ENCODE measurements around the gene RYR1. TPM values are rescaled to one million over a fixed set of nuclear protein-coding genes. Genes with fewer than 3 reads are reported as not detected.

Gene RYR1
- total and polyA plus RNA-seq, 2 of the 8 experiments (the other 6 are each of a cell fraction or from before 2014, with no cell fraction given) = 5.8 to 11.8 TPM

DNA sequence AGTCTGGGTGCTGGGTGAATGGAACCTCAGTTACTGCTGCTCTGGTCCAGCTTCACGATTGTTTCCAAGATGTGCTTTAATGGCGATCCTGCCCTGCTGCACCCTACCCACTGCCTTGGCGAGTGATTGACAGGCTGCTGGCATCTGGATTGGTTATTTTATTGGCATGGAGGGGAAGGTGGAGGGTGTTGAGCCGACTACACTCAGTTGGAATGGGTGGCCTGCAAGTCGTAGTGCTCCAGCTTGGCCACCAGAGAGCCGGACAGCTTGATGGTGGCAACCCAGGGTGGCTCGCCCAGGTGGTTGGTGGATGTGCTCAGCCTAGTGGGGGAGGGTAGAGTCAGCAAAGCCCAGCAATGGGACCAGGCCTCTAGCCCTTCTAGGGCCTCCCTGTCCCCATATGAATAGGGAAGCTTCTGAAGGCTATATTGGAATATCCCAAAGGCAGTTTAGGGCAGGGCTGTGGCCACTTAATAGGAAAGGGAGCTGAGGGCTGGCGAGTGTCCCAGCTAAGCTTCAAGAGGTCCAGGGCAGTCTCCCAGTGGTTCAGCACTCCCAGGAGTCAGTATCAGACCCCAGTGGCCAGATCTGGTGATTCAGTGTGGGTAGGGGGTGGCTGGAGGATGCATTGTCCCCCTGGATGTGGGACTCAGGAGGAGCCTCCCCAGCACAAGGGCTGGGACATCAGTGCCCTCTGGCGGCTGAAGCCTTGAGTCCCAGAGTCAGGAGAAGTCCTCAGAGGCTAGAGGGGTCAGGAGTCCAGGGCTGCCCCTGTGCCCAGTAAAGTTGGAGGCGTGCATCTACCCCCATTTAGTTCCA is 49.1 kb upstream of the RYR1 start:
- Histone ChIP-seq H3K9me3 (ENCODE audit: insufficient read depth in 2 of 2, low read depth in 1 of 2, low read length in 1 of 2) (no peaks in the 10 kb centered on the region), H2BK15ac (ENCODE audit: low read length) (no peak overlapping the region), H2BK12ac (ENCODE audit: low read depth, low read length) (no peak overlapping the region), H4K91ac (replicated peaks; ENCODE audit: insufficient read length, low read length) (no peak overlapping the region), H3K4me3 (ENCODE audit: extremely low read depth in 1 of 4, insufficient read depth in 2 of 4, low read depth in 3 of 4, low read length in 4 of 4) (no peak overlapping the region), H3K18ac (ENCODE audit: extremely low read depth, low read length) (no peak overlapping the region), H4K5ac (ENCODE audit: insufficient read length, low read depth, low read length) (no peak overlapping the region), H3K14ac (ENCODE audit: insufficient read length) (no peak overlapping the region), H3K9ac (replicated peaks in 1 of 4; ENCODE audit: extremely low read depth in 1 of 4, low read depth in 3 of 4, low read length in 3 of 4) (peak overlapping the region in 1 of 4 experiments; percentile 19; a peak in 1 of 7 replicates), H2BK120ac (replicated peaks; ENCODE audit: low read depth, low read length) (no peak overlapping the region), H3K79me1 (ENCODE audit: low read depth, low read length) (no peaks in the 10 kb centered on the region), H3K27me3 (replicated peaks in 1 of 4; ENCODE audit: control insufficient read depth in 3 of 4, extremely low read depth in 1 of 4, insufficient read depth in 3 of 4, low read length in 3 of 4) (no peaks in the 10 kb centered on the region), H4K20me1 (replicated peaks in 1 of 2; ENCODE audit: control insufficient read depth in 1 of 2, insufficient read depth in 2 of 2, low read length in 2 of 2) (peaks cover under 1 to 19% of the 10 kb centered on the region in 2 experiments), H3K23me2 (ENCODE audit: low read depth, low read length) (peaks cover 9% of the 10 kb centered on the region), H3K56ac (replicated peaks; ENCODE audit: insufficient read length, low read depth, low read length) (no peak overlapping the region), H2AFZ (ENCODE audit: low read length) (no peak overlapping the region), H3K36me3 (ENCODE audit: control insufficient read depth in 2 of 4, insufficient read depth in 4 of 4, low read length in 3 of 4) (peaks cover 14 to 26% (median 23%) of the 10 kb centered on the region in 4 experiments; a peak in 7 of 8 replicates), H3K4me2 (ENCODE audit: insufficient read depth in 1 of 2, low read depth in 2 of 2, low read length in 2 of 2) (0 out of 4 replicates have a peak overlapping the region, but pooled peaks of 1 of the 2 experiments have one; percentile 3), H3K4me1 (replicated peaks in 1 of 4; ENCODE audit: control insufficient read depth in 3 of 4, insufficient read depth in 4 of 4, low read length in 3 of 4) (peaks cover 3 to 16% (median 6%) of the 10 kb centered on the region in 4 experiments; a peak in 6 of 7 replicates), H3K23ac (ENCODE audit: insufficient read length) (no peak overlapping the region), H4K8ac (ENCODE audit: extremely low read depth, insufficient read depth, low read length) (no peak overlapping the region), H2BK20ac (ENCODE audit: low read length) (no peak overlapping the region), H3K27ac (ENCODE audit: low read depth, low read length) (no peak overlapping the region), H3K79me2 (ENCODE audit: control insufficient read depth in 1 of 2, insufficient read depth in 2 of 2, low read length in 2 of 2) (no peaks in the 10 kb centered on the region), H2AK5ac (ENCODE audit: low read depth, low read length) (no peak overlapping the region), H2BK5ac (ENCODE audit: low read depth, low read length) (0 out of 2 replicates have a peak overlapping the region, but pooled peaks have one; percentile 4), H3K4ac (replicated peaks; ENCODE audit: insufficient read length, low read depth, low read length) (no peak overlapping the region)
- 83% methylated on average over 10 of the region's 10 CpGs; no CpG with 5 or more reads in 1 of the 2 experiments for WGBS, 2 experiments (ENCODE audit: extremely low coverage in 1 of 2, insufficient coverage in 1 of 2, insufficient read length in 1 of 2, insufficient replicate concordance in 2 of 2, low coverage in 1 of 2, low lambda C conversion rate in 2 of 2, missing lambda C conversion rate in 1 of 2)
- FAIRE-seq (peak; percentile 70), DNase-seq (ENCODE audit: low read depth in 1 of 2, low spot score in 2 of 2) (peak in 1 of 2 experiments; percentile 74)
- POLR2A ChIA-PET (ENCODE audit: partially characterized antibody) = interaction anchor here (0.5 to 3.0 kb wide), 10 partner anchors 9 to 150 kb away, joined by 3 to 12 read pairs (median 4); partner anchors contain the start of gene PSMD8
- TF ChIP-seq RAD21 (IDR thresholded peaks at IDR 0.05 in 1 of 2, conservative IDR thresholded peaks at IDR 0.05 in 1 of 2; ENCODE audit: low read depth in 2 of 2, low read length in 2 of 2) = peak; percentile 71 to 74
- TF ChIP-seq TEAD4 (IDR thresholded peaks at IDR 0.05; ENCODE audit: low read depth, low read length) = no peak
- no peak for TF ChIP-seq SAP30 (IDR thresholded peaks at IDR 0.05; ENCODE audit: insufficient read depth, insufficient replicate concordance, low read length)
- TF ChIP-seq, protein P1, sequence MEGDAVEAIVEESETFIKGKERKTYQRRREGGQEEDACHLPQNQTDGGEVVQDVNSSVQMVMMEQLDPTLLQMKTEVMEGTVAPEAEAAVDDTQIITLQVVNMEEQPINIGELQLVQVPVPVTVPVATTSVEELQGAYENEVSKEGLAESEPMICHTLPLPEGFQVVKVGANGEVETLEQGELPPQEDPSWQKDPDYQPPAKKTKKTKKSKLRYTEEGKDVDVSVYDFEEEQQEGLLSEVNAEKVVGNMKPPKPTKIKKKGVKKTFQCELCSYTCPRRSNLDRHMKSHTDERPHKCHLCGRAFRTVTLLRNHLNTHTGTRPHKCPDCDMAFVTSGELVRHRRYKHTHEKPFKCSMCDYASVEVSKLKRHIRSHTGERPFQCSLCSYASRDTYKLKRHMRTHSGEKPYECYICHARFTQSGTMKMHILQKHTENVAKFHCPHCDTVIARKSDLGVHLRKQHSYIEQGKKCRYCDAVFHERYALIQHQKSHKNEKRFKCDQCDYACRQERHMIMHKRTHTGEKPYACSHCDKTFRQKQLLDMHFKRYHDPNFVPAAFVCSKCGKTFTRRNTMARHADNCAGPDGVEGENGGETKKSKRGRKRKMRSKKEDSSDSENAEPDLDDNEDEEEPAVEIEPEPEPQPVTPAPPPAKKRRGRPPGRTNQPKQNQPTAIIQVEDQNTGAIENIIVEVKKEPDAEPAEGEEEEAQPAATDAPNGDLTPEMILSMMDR (IDR thresholded peaks at IDR 0.05; ENCODE audit: control extremely low read depth in 1 of 3, insufficient read depth in 1 of 3, low read depth in 1 of 3, low read length in 3 of 3) = peak; percentile 75 to 80 (median 76)
- CTCF ChIA-PET (ENCODE audit: partially characterized antibody) = interaction anchor here (0.5 to 3.2 kb wide), 21 partner anchors 9 to 395 kb away, joined by 3 to 37 read pairs (median 4); partner anchors contain the start of genes CATSPERG, PPP1R14A and PSMD8
